Stimulated activated CD4-positive, alpha-beta T cell treated with anti-CD3 and anti-CD28 coated beads, Interleukin-2, amount 100 ng/mL, for 4 hours (primary cell): Measurements from ENCODE around the gene RPTOR.

ENCODE experiments used
- DNase-seq: peaks from one replicate; pipeline ENCODE4 v3.0.0-alpha.2; 2020; ENCODE audit warnings: low read depth

Gene RPTOR

DNA sequence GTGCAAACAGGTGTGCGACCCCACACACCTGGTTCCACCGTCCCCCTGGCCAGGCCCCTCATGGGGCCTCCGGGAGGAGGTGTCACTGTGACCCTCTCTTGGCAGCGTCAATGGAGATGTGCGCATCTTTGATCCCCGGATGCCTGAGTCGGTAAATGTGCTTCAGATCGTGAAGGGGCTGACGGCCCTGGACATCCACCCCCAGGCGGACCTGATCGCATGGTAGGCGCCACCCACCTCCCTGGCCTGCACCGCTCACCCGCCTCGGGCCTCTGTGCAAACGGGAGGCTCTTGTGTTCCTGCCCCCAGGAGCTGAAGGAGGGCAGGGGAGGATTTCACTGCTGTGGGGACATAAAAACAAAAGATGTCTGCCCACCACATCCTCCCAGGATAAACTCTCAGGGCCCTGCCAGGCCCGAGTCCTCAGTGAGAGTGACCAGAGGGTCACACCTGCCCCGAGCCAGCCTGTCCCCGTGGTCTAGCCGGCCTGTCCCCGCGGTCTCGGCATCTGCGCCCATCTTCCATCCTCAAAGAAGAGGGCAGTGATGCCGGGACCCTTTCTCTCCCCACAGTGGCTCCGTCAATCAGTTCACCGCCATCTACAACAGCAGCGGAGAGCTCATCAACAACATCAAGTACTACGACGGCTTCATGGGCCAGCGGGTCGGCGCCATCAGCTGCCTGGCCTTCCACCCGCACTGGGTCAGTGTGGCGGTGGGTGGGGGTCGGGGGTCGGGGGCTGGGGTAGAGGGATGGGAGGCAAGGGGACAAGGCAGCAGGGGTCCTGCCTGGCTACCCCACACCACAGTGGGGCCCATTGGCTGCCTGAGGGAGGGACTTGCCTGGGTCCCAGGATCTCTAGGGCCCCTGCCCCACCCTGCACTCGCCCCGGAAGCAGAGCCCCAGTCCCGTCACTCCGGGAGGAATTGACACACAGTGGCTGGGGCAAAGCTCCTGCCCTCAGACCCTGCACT lies 418.0 kb downstream of the RPTOR start:
- DNase-seq, result no peak

DNA sequence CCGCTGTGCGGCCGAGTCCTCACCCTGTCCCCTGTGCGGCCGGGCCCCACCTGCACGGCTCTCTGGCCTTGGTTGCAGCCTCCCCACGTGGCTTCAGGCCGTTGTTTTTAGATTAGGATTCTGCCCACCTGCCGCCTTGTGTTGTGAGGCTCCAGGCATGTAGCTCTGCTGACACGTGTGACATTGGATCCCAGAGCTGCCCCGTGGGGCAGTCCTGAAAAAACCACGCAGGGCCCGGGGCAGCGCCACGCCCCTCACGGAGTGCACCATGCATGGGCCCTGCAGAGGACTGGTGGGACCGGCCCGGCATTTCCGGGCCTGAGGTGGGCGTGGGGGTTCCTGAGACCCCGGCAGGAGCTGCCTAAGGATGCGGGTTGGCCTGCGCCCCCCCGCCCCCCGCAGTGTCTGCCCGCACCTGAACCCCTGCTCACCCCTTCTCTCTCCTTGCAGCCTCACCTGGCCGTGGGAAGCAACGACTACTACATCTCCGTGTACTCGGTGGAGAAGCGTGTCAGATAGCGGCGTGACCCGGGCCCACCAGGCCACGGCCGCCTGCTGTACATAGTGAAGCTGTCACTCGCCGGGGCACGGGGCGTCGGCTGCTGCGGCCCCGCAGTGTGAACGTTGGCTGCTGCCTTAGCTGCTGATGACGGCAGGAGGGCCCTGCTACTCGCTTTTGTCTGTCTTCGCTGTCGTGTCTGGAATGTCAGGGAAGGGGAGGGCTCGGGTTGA lies 419.3 kb downstream of the RPTOR start:
- no peak for DNase-seq

DNA sequence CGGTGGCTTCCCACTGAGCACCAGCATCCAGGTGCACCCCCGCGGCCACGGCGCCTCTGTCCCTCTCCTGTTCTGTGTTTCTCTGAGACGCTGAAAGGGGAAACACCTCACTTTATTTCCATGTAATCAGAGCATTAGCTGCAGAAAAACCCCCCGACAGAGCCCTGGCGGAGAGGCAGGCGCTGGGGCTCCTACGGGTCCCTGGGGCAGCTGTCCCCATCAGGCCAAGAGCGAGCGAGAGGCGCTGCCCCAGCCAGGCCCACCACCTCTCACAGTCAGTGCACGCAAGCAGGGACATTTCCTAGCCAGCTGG lies 419.9 kb downstream of the RPTOR start:
- no peak for DNase-seq

DNA sequence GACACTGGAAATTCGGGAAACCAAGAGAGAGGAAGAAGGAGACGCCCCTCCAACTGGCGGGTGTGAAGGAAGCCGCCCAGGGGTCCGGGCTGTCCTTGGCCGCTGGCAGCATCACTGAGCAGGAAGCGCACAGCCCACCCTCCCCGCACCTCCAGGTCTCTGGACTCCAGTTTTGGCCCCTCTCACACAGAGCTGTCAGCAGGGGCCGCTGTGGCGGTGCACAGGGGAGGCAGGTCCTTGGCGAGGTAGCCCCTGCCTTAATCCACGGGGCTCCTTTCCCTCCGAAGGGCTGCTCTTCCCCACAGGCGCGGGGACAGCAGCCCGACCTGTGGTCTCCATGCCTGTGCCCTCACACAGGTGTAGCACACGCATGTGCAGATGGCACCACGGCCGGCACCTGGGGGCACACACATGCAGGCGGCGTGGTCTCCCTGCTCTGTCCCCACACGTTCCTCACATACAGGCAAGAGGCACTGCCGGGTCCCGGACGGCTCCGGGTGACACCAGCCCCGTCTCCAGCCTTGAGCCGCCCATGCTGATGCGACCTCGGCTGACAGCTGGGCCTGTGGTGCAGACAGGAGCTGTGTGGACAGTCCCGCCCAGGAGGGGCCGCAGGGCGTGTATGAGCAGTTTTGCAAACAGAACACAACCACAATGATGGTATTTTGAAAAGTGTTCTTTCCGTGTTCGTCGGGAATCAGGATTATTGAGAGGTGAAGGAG lies 420.4 kb downstream of the RPTOR start:
- DNase-seq, result no peak

DNA sequence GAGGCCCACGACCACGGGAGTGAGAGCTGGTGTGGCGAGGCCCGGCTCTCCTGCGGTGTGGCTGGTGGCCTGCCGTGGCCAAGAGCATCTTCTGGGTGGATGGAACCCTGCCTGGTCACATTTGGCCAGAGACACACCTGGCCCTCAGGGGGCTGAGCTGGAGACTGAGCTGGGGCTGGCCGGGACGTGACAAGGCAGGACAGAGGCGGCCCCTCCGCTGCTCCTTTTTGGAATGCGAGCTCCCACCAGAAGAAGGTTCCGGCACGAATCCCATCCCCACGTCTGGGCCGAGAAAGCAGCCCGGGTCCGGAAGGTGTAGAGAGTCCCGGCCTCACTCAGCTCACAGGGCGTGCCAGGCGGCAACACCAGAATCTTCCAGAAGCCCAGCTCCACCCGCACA lies 421.0 kb downstream of the RPTOR start:
- no peak for DNase-seq

DNA sequence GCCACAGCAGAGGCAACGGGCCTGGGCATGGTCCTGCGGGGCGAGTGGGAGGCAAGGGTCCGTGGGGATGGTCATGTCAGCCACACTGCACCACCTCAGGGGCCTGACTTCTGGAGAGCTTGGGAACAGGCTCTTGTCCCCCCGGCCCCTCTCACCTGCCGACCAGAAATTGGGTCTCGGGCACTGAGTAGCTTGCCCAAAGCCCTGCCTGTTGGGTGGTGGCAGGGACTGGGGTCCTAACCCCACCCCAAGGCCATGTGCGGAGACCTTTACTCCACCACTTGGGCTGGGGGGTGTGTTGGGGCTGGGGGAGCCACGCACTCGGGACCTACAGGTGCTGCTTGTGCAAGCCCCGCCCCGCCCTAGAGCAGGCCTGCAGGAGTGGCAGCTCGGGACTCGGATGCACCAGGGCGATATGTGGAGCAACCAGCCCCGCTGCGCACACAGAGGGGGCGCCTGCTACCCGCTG lies 422.8 kb downstream of the RPTOR start:
- DNase-seq, result no peak

DNA sequence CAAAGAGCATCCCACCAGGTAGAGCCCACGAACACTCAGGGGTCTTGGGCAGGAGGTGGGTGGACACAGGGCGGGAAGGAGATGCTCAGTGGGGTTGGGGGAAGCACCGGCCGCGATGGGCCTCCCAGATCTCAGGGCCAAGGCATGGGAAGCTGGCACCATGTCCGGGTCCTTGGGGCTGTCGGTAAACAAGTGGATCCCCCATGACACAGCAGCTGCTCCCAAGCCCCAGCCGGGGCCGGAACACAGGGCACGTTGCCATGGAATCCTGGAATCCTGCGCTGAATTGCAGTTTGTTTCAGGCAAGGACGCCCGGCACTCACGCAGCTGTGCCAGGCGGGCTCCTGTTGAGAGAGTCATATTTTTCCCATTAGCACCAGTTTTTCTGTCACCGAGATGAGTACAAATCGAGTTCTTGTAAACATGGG lies 424.0 kb downstream of the RPTOR start:
- no peak for DNase-seq

DNA sequence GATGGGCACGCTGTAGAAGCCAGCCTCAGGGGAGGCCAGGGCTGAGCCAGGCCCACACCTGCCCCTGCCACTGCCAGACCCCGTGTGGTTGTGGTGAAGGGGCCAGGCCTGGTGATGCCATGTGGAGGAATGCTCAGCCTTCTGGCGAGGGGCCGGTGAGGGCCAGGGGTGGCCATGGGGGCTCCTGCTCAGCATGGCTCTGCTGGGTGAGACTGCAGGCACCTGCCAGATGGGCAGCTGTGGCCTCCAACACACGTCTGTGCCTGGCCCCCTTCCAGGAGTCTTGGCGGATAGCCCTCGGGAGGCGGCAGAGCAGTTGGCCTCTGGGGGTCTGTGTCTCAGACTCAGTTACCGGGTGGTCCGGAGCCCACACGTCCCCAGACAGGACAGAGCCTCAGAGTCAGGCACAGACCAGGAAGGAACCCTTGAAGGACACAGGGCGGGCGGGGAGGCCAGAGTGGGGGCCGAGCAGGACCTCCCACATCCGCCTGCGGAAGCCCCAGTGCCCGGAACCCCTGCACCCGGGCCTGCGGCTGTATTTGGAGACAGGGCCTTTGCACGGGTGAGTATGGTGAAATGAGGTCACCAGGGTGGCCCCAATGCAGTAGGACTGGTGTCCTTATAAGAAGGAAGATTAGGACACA lies 424.5 kb downstream of the RPTOR start:
- no peak for DNase-seq

DNA sequence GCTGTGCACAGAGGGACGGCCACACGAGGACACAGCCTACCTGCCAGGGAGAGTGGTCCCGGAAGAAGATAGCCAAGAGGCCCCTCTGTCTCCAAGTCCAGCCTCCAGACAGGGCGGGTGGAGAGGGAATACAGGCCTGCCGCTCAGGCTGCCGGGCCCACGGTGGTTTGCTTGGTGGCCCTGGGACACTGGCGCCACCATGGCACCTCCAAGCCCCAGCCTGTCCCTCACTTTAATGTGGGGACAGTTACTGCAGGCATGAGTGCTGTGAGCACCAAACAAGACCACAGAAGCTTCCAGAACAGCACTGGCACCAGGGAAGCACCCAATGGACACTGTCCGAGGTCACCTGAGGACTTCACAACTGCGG lies 425.0 kb downstream of the RPTOR start:
- DNase-seq, result no peak

DNA sequence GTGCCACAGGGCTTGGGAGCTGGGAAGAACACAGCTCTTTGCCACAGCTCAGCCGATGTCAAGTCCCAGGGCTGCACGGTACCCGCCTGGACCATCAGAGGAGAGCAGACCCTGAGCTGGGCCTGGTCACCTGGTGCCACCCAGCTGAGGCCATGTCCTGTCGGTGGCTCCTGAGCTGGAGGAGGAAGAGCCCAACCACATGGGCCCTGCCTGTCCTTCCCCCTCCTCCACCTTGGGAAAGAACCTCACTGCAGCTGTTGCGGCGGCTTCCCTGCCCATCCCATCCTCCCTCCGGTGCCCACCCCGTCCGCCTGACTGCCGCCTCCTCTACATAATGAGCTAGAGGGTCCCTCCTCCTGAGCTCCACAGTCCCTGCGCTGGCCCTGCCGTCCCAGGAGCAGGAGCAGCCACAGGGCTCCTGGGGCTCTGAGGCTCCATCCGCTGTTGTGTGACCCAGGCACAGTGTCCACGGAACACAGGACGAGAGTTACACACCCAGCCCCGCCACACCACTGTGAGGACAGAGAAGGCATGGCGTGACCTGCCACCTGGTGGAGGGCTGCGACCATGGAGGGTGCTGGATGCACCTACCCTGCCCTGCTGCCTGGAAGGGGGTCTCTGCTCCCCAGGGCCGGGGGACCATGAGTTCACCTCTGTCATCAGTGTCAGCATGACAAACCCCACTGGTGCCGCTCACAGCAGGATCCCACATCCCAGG lies 425.6 kb downstream of the RPTOR start:
- no peak for DNase-seq

DNA sequence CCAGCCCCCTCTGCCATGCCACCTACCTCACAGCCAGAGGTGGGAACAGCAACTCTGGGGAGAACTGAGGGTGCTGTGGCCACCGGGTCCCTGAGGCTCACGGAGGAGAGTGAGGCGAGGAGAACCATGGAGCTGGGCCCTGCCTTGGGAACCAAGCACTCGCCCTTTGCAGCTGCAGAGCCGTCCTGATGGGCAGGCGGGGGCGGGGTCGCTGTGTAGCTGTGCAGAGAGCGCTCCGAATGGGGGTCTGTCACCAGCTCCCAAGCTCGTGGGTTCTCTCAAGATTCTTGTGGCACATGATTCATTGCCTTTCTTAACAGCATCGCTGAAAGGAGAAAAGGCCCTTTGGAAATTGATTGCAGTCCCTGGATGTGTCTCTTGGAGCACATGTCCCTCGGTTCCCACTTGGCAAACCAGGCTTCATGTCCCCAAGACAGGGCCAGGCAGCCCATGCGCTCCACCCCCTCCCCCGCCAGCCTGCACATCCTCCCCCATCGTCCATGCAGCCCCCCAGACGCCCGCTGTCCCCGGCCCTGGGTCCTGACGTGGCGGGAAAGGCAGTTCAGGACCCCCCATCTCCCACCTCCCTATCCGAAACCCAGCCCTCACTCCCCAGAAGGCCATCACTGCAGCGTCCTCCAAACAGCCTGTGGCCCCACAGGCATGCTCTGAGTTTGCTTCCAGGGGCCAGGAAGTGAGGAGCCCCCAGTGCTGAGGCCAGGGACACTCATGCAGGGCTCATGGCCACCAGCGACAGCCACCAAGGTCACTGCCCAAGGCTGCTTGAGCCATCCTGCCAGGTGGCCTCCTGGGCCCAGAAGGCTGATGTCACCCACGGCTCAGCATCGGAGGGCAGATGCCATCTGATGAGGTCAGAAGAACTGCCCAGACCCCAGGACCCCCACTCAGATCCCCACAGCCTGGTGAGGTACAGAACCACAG lies 426.4 kb downstream of the RPTOR start:
- DNase-seq, result no peak

DNA sequence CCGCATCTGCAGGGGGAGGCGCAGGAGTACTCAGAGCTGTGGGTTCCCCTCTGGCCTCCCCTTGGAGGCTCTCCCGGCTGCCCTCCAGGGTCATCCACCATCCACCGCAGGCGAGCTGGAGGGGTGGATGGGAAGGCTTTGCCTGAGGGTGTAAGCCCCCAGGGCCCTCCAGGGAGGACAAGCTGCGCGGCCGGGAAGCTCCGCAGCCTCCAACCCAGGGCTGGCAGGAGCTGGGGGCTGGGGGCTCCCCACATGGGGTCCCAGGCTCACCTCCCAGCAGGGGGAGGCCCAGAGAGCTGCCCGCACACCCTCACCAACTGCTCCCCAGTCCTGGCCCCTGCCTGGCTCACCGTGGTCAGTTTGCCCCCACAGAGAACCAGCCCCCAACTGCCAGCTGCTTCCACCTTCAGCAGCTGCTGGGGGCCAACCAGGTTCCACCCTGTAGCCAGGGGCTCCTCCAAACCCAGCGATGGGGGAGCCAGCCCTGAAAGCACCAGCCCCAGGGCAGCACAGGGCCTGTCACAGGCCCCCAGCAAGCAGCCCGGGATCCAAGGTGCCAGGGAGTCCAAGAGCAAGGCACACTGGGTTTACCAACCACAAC lies 427.2 kb downstream of the RPTOR start:
- no peak for DNase-seq

DNA sequence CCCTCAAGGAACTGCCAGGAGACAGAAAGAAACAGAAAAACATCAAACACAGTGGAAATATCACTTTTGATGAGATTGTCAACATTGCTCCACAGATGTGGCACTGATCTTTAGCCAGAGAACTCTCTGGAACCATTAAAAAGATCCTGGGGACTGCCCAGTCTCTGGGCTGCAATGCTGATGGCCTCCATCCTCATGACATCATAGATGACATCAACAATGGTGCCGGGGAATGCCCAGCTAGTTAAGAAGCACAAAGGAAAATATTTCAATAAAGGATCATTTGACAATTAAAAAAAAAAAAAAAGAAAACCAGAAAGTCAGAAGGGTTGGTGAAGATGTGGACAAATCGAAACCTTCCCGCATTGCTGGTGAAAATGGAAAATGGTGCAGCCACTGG lies 432.1 kb downstream of the RPTOR start:
- DNase-seq, result no peak

DNA sequence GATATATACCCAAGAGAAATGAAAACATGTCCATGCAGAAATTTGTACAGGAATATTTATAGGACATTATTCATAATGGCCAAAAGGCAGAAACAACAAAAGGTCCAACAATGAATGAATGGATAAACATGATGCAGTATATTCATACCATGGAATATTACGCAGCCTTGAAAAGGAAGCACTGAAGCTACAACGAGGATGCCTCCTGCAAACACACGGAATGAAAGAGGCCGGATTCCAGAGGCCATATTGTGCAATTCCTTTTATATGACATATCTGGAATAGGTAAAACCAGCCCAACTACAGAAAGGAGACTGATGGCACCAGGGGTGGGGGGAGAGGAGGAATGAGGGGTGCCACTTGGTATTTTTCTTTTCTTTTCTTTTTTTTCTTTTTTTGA lies 432.5 kb downstream of the RPTOR start:
- DNase-seq, result no peak

DNA sequence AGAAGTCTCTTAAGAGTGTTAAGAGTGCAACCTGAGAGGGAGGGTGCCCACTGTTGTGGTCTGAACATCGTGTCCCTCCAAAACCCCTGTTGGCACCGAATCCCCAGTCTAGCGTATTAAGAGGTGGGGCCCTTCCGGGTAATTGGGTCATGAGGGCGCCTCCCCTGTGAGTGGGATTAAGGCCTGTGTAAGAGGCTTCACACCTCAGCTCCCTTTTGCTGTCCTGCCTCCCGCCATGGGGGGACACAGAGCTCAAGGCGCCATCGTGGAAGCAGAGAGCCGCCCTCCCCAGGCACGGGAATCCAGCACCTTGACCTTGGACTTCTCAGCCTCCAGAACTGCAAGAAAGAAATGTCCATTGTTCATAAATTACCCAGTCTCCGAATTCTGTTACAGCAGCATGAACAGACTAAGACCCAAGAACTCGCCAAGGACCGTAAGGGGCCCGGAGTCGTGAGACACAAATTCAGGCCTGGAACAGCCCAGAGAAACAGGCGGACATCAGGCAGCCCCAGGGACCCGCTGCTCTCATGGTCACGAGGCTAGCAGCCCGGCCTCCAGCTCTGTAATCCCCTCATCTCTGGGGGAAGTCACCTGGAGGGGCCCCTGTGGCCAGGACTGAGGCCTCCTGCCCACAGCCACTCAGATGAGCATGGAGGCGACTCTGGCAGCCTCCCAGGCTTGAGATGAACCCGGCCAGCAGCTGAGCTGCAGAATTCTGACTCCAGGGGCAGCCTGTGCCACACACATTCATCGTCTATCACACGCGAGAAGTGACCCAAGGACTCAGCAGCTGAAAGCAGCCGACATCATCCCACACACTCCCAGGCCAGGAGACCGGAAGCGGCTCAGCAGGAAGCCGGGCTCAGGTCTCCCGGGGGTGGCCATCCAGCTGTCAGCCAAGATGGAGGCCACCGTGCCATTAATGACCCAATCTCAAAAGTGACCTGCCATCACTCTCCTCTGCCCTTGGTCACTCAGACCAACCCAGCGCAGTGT lies 434.2 kb downstream of the RPTOR start:
- no peak for DNase-seq

DNA sequence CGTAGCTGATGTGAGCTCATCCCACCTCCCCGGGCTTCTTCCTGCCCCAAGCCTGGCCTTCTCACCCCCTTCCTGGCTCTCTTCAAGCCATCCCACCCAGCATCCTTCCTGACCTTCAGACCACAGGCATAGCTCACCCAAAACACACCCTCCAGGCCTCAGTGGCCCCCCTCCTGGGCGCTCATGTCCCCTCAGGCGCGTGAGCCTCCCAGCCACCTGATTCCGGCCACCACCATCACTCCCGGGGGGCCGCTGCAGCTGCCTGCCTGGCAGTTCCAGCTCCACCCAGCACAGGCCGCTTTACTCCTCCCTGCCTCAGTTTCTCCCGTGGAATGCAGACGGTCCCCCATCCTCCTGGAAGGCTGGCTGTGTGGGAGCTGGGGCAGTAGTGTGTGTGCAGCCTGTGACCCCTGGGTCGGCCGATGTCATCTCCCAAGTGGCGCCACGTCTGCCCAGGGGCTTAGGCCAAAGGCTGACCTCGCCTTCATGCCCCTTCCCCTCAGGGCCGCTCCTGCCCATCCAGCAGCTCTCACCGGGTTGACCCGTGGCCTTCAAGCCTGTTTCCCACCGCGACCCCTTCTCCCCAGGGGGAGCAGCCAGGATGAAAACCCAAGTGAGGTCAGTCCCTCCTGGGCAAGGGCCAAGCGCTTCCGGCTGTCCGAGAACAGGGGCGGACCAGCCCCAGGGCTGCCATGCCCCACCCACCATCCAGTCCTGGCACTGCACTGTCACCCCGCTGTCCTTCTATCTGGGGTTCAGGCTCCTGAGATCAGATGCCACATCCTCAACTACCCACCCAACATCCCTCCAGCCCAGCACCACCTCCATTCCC lies 435.1 kb downstream of the RPTOR start:
- no peak for DNase-seq

DNA sequence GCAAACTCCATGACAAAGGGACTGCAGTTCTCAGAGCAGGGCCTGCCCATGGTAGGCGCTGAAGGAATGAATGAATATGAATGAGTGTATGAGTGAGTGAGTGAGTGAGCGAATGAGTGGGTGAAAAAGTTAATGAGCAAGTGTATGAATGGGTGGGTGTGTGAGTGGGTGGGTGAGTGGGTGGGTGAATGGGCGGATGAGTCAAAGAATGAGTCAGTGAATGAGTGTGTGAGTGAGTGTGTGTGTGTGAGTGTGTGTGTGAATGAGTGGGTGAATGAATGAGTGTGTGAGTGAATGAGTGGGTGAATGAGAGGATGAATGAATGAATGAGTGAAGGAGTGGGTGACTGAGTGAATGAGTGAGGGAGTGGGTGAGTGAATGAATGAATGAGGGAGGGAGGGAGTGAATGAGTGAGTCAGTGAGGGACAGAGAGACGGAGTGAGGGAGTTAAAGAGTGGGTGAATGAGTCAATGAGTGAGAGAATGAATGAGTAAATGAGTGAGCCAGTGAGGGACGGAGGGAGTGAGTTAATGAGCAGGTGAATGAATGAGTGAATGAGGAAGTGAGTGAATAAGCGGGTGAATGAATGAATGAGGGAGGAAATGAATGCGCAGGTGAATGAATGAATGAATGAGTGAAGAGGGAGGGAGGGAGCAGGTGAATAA lies 435.9 kb downstream of the RPTOR start:
- DNase-seq, result peak; percentile 67
